Testis (tissue), 2 donors: ENCODE results near the gene TTC28.

Experiments used
- POLR2A ChIP-seq: fragments of 450-650 bp; IDR thresholded peaks from one replicate; pipeline ENCODE4 v1.6.1; 2017; ENCODE audit warnings: antibody characterized with exemption, mild to moderate bottlenecking, moderate library complexity
- TF ChIP-seq, protein P1 (sequence below), 3 experiments: fragments of 450-650 bp in 2 of 3; fragments of 200-600 bp in 1 of 3; sonication (generic) in 1 of 3; IDR thresholded peaks; one replicate each; pipeline ENCODE4 v1.5.1; 2016 to 2019; ENCODE audit warnings: antibody characterized with exemption in 3 of 3, mild to moderate bottlenecking in 2 of 3, moderate library complexity in 1 of 3

DNA sequence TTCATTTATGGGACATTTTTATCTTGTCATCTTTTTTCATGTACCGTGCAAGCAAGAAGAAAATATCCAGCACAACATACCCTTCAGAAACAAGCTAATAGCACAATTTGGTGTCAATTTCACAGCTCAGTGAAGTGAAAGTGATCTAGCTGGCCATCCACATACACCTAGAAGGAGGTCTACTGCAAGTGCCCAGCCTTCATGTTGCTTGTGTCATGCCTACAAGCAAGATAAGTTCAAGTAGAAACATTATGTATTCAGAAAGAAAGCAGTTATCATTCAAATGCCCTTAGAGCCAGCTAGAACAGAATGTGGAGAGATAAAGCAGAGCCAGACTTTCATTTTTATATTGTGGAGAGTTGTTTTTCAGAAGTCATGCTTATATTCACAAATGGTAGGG lies 434.9 kb downstream of the TTC28 start:
- TF ChIP-seq, protein P1, sequence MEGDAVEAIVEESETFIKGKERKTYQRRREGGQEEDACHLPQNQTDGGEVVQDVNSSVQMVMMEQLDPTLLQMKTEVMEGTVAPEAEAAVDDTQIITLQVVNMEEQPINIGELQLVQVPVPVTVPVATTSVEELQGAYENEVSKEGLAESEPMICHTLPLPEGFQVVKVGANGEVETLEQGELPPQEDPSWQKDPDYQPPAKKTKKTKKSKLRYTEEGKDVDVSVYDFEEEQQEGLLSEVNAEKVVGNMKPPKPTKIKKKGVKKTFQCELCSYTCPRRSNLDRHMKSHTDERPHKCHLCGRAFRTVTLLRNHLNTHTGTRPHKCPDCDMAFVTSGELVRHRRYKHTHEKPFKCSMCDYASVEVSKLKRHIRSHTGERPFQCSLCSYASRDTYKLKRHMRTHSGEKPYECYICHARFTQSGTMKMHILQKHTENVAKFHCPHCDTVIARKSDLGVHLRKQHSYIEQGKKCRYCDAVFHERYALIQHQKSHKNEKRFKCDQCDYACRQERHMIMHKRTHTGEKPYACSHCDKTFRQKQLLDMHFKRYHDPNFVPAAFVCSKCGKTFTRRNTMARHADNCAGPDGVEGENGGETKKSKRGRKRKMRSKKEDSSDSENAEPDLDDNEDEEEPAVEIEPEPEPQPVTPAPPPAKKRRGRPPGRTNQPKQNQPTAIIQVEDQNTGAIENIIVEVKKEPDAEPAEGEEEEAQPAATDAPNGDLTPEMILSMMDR (IDR thresholded peaks at IDR 0.05): no peak
- no peak for TF ChIP-seq POLR2A
